SK-N-SH (cell line): Measurements from ENCODE around the gene ELFN2. TPM values are rescaled to one million over a fixed set of nuclear protein-coding genes. Genes with fewer than 3 reads are reported as not detected.
A peak's percentile ranks its signal among the peaks of the same experiment; 100 is the strongest.

Experiments
- CTCF ChIA-PET: fragments of 300-600, 350-600 bp; formaldehyde crosslinking; extraction: SDS; loops from one replicate; lab custom pipeline; 2021; lab: Yijun Ruan, JAX
- POLR2A ChIA-PET: fragments of 350-600 bp; sonication (Branson Sonifier 250); formaldehyde crosslinking; extraction: SDS; loops from one replicate; lab custom pipeline; 2020; ENCODE audit warnings: antibody characterized with exemption, inconsistent platforms; lab: Yijun Ruan, JAX
- DNase-seq: peaks from one replicate; pipeline ENCODE4 v3.0.0; 2012
- H2AFZ ChIP-seq: fragments of 200-600 bp; sonication (generic); 2 replicates; pipeline ENCODE4 v1.8.1; 2016; ENCODE audit warnings: antibody characterized with exemption, mild to moderate bottlenecking, low read depth
- H3F3A ChIP-seq: fragments of 200-600 bp; sonication (generic); replicated peaks from 2 replicates; pipeline ENCODE3; 2016; ENCODE audit warnings: antibody characterized with exemption, mild to moderate bottlenecking; ENCODE audit not compliant: insufficient read depth
- H3K27ac ChIP-seq, 2 experiments: fragments of 200-500 bp in 1 of 2; fragments of 200-600 bp in 1 of 2; sonication (Bioruptor generic) in 1 of 2; sonication (generic), shearing (Covaris generic) in 1 of 2; 2 replicates each; pipeline versions ENCODE4 v1.5.1 to v1.6.1; 2014 to 2016; ENCODE audit warnings: low read depth in 2 of 2, inconsistent platforms in 1 of 2, low read length in 1 of 2, mild to moderate bottlenecking in 1 of 2, mixed read lengths in 1 of 2
- H3K27me3 ChIP-seq: fragments of 200-600 bp; sonication (generic), shearing (Covaris generic); 2 replicates; pipeline ENCODE4 v1.6.1; 2016; ENCODE audit warnings: mixed run types; ENCODE audit not compliant: insufficient read depth
- H3K36me3 ChIP-seq, 2 experiments: fragments of 200-500 bp in 1 of 2; fragments of 200-600 bp in 1 of 2; sonication (Bioruptor generic) in 1 of 2; sonication (generic) in 1 of 2; replicated peaks in 1 of 2; 2 replicates each; pipeline versions ENCODE3 to v1.5.1; 2014 to 2016; ENCODE audit warnings: low read length in 1 of 2, mild to moderate bottlenecking in 1 of 2; ENCODE audit not compliant: insufficient read depth in 2 of 2, control insufficient read depth in 1 of 2
- H3K4me1 ChIP-seq, 2 experiments: fragments of 200-500 bp in 1 of 2; fragments of 200-600 bp in 1 of 2; sonication (Bioruptor generic) in 1 of 2; sonication (generic), shearing (Covaris generic) in 1 of 2; 2 replicates each; pipeline versions ENCODE4 v1.5.1 to v1.6.1; 2014 to 2016; ENCODE audit warnings: low read depth in 1 of 2, low read length in 1 of 2, mixed run types in 1 of 2; ENCODE audit not compliant: insufficient read depth in 2 of 2, control insufficient read depth in 1 of 2
- H3K4me2 ChIP-seq: fragments of 200-600 bp; sonication (generic), shearing (Covaris generic); 2 replicates; pipeline ENCODE4 v1.6.1; 2017; ENCODE audit warnings: mixed run types
- H3K4me3 ChIP-seq, 2 experiments: fragments of 200-500 bp in 1 of 2; fragments of 200-600 bp in 1 of 2; sonication (Bioruptor generic) in 1 of 2; sonication (generic), shearing (Covaris generic) in 1 of 2; 2 replicates each; pipeline versions ENCODE4 v1.5.1 to v1.8.1; 2014 to 2016; ENCODE audit warnings: low read depth in 2 of 2, inconsistent platforms in 1 of 2, low read length in 1 of 2, mild to moderate bottlenecking in 1 of 2, mixed read lengths in 1 of 2, moderate library complexity in 1 of 2
- H3K79me2 ChIP-seq: fragments of 200-600 bp; sonication (generic); 2 replicates; pipeline ENCODE4 v1.8.1; 2017; ENCODE audit warnings: mild to moderate bottlenecking; ENCODE audit not compliant: insufficient read depth
- H3K9ac ChIP-seq: fragments of 200-600 bp; sonication (generic); 2 replicates; pipeline ENCODE4 v1.6.1; 2017; ENCODE audit warnings: mixed run types
- H3K9me2 ChIP-seq: fragments of 200-600 bp; sonication (generic); 2 replicates; pipeline ENCODE4 v1.6.1; 2017; ENCODE audit warnings: mixed run types
- H3K9me3 ChIP-seq: fragments of 200-600 bp; sonication (generic); 2 replicates; pipeline ENCODE4 v1.6.1; 2017; ENCODE audit warnings: mixed run types, mild to moderate bottlenecking, moderate library complexity
- H4K20me1 ChIP-seq: fragments of 200-600 bp; sonication (generic); 2 replicates; pipeline ENCODE4 v1.6.1; 2017; ENCODE audit warnings: mild to moderate bottlenecking, mixed run types; ENCODE audit not compliant: insufficient read depth
- CTCF ChIP-seq: fragments of 200-600 bp; sonication (generic); IDR thresholded peaks from 2 replicates; pipeline ENCODE4 v1.6.1; 2017; ENCODE audit warnings: antibody characterized with exemption, mild to moderate bottlenecking, moderate library complexity
- EP300 ChIP-seq, 2 experiments: IDR thresholded peaks; 2 replicates each; pipeline versions ENCODE4 v1.4.0 to v1.6.1; 2012; ENCODE audit warnings: borderline replicate concordance in 1 of 2, low read depth in 1 of 2, low read length in 1 of 2
- EZH2phosphoT487 ChIP-seq: fragments of 200-600 bp; sonication (generic); IDR thresholded peaks from 2 replicates; pipeline ENCODE4 v1.6.1; 2017; ENCODE audit warnings: low read depth, mixed run types, mild to moderate bottlenecking, antibody characterized with exemption, moderate library complexity, borderline replicate concordance
- FOSL2 ChIP-seq: IDR thresholded peaks from 2 replicates; pipeline ENCODE4 v1.4.0; 2012; ENCODE audit warnings: low read depth, mild to moderate bottlenecking, moderate library complexity, borderline replicate concordance
- GATA2 ChIP-seq: sonication (generic); formaldehyde crosslinking; IDR thresholded peaks from 2 replicates; pipeline ENCODE4 v1.5.0; 2020; ENCODE audit warnings: mild to moderate bottlenecking, missing genetic modification reagents
- MEF2A ChIP-seq: IDR thresholded peaks from 2 replicates; pipeline ENCODE4 v1.4.0; 2012; ENCODE audit warnings: low read depth, borderline replicate concordance
- MXI1 ChIP-seq: IDR thresholded peaks from 2 replicates; pipeline ENCODE4 v1.6.1; 2012; ENCODE audit warnings: mild to moderate bottlenecking, low read depth, low read length, improper control_type of control experiment
- NFIC ChIP-seq: IDR thresholded peaks from 2 replicates; pipeline ENCODE4 v1.4.0; 2012; ENCODE audit warnings: borderline replicate concordance
- NRF1 ChIP-seq: IDR thresholded peaks from 2 replicates; pipeline ENCODE4 v1.6.1; 2012; ENCODE audit warnings: low read depth, mild to moderate bottlenecking, low read length
- POLR2AphosphoS5 ChIP-seq: IDR thresholded peaks from 2 replicates; pipeline ENCODE4 v1.6.1; 2012; ENCODE audit warnings: low read depth, low read length
- RCOR1 ChIP-seq: fragments of 150-350 bp; IDR thresholded peaks from 2 replicates; pipeline ENCODE4 v1.6.1; 2017; ENCODE audit warnings: antibody characterized with exemption, low read length
- RXRA ChIP-seq: IDR thresholded peaks from 2 replicates; pipeline ENCODE4 v1.4.0; 2012; ENCODE audit warnings: low read depth, mild to moderate bottlenecking, borderline replicate concordance
- SIN3A ChIP-seq: IDR thresholded peaks from 2 replicates; pipeline ENCODE4 v1.6.1; 2012; ENCODE audit warnings: low read depth, mild to moderate bottlenecking, low read length, moderate library complexity, borderline replicate concordance
- SMC3 ChIP-seq: IDR thresholded peaks from 2 replicates; pipeline ENCODE4 v1.6.1; 2012; ENCODE audit warnings: low read depth, low read length, improper control_type of control experiment
- TEAD4 ChIP-seq: IDR thresholded peaks from 2 replicates; pipeline ENCODE4 v1.4.0; 2012; ENCODE audit warnings: mild to moderate bottlenecking, borderline replicate concordance; ENCODE audit not compliant: insufficient read depth
- WGBS: methylation state at CpG from one replicate; pipeline ENCODE4 v1.1.6; 2017; ENCODE audit warnings: low lambda C conversion rate; 5-methylcytosine and 5-hydroxymethylcytosine counted together
- polyA plus RNA-seq, 3 experiments: library from polyadenylated mRNA; depleted of rRNA; stranded (reverse); fragments of >200 nt; gene quantifications; 2 replicates each; pipeline ENCODE4 v1.2.3, GENCODE V29; 2012
- TF ChIP-seq, protein P1 (sequence below): IDR thresholded peaks from 2 replicates; pipeline ENCODE4 v1.4.0; 2012; ENCODE audit warnings: low read depth, borderline replicate concordance
- TF ChIP-seq, protein P2 (sequence below): fragments of 150-350 bp; IDR thresholded peaks from 2 replicates; pipeline ENCODE4 v1.6.1; 2016; ENCODE audit warnings: mild to moderate bottlenecking, low read depth, low read length
- TF ChIP-seq, protein P3 (sequence below): IDR thresholded peaks from 2 replicates; pipeline ENCODE4 v1.4.0; 2012; ENCODE audit warnings: low read depth, borderline replicate concordance

Gene ELFN2
- polyA plus RNA-seq, 1 of the 3 experiments (the other 2 are of a cell fraction), result 2.8 TPM

DNA sequence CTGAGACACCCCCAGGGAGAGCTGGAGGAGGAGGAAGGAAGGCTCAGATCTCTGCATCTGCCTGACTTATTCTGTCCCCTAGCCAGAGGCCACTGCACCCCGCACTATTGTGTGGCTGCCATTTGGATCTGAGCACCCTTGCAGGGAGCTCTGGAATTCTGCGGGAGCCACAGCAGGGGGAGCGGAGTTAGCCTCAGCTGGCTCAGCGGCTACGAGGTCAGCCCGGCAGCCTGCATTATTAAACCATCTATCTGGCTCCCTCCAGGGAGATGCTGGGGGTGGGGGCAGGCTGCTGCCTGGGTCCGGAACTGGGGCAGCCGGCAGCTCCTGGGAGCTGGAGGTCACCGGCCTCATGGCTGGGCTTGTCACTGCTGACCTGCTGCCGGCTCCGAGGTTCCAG, 6.5 kb upstream of the ELFN2 start:
- Histone ChIP-seq H3K79me2 (no peaks in the 10 kb centered on the region), H3K4me2 (no peak overlapping the region), H3K9me2 (no peaks in the 10 kb centered on the region), H3K27me3 (no peaks in the 10 kb centered on the region; the same call in 1 of the 2 replicates), H3K4me1 (no peaks in the 10 kb centered on the region; a peak in 1 of 4 replicates), H3F3A (peaks cover 21% of the 10 kb centered on the region), H4K20me1 (no peaks in the 10 kb centered on the region), H2AFZ (no peak overlapping the region), H3K9me3 (peaks cover 5% of the 10 kb centered on the region; the same call in 1 of the 2 replicates)
- CTCF ChIA-PET, result interaction anchor here (0.9 to 10.0 kb wide), 9 partner anchors 9 to 129 kb away, joined by 3 to 287 read pairs (median 3); no protein-coding TSS in a partner anchor
- POLR2A ChIA-PET, result no interaction called here
- 76% methylated on average over 8 of the region's 11 CpGs for WGBS
- no peak for TF ChIP-seq NRF1
- TF ChIP-seq EZH2phosphoT487, result no peak
- TF ChIP-seq NFIC, result no peak
- no peak for TF ChIP-seq GATA2 (CRISPR knock-in tag)
- TF ChIP-seq, all 33 proteins: peak for 0
- Histone ChIP-seq H3K27ac (no peak overlapping the region), H3K9ac (no peak overlapping the region), H3K4me3 (no peak overlapping the region), H3K36me3 (no peaks in the 10 kb centered on the region)
- DNase-seq, result no peak

GRCh38 chr22:37432708-37433054, 5.4 kb upstream of the ELFN2 start:
- Histone ChIP-seq H3K27ac (peak overlapping the region; percentile 65 to 86; a peak in 3 of 4 replicates), H3K27me3 (no peaks in the 10 kb centered on the region; the same call in 1 of the 2 replicates), H4K20me1 (no peaks in the 10 kb centered on the region), H3K9ac (no peak overlapping the region), H2AFZ (no peak overlapping the region), H3K9me2 (no peaks in the 10 kb centered on the region), H3K4me2 (no peak overlapping the region), H3K36me3 (no peaks in the 10 kb centered on the region), H3F3A (peaks cover 26% of the 10 kb centered on the region), H3K4me1 (no peaks in the 10 kb centered on the region; a peak in 1 of 4 replicates), H3K4me3 (no peak overlapping the region), H3K79me2 (no peaks in the 10 kb centered on the region), H3K9me3 (peaks cover 5% of the 10 kb centered on the region; the same call in 1 of the 2 replicates)
- WGBS, result 73% methylated on average over 3 of the region's 3 CpGs
- ChIA-PET CTCF (interaction anchor here (1.0 to 10.0 kb wide), 5 partner anchors 30 to 130 kb away, joined by 3 to 287 read pairs (median 3); no protein-coding TSS in a partner anchor), POLR2A (no interaction called here)
- DNase-seq, result no peak
- no peak for TF ChIP-seq RXRA
- TF ChIP-seq, protein P1, sequence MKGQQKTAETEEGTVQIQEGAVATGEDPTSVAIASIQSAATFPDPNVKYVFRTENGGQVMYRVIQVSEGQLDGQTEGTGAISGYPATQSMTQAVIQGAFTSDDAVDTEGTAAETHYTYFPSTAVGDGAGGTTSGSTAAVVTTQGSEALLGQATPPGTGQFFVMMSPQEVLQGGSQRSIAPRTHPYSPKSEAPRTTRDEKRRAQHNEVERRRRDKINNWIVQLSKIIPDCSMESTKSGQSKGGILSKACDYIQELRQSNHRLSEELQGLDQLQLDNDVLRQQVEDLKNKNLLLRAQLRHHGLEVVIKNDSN, result no peak
- no peak for TF ChIP-seq SMC3
- TF ChIP-seq POLR2AphosphoS5, result no peak
- no peak for TF ChIP-seq FOSL2
- no peak for TF ChIP-seq RCOR1
- TF ChIP-seq TEAD4, result no peak
- TF ChIP-seq, protein P2, sequence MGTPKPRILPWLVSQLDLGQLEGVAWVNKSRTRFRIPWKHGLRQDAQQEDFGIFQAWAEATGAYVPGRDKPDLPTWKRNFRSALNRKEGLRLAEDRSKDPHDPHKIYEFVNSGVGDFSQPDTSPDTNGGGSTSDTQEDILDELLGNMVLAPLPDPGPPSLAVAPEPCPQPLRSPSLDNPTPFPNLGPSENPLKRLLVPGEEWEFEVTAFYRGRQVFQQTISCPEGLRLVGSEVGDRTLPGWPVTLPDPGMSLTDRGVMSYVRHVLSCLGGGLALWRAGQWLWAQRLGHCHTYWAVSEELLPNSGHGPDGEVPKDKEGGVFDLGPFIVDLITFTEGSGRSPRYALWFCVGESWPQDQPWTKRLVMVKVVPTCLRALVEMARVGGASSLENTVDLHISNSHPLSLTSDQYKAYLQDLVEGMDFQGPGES, result no peak
- no peak for TF ChIP-seq GATA2 (CRISPR knock-in tag)
- TF ChIP-seq MXI1, result no peak
- no peak for TF ChIP-seq CTCF
- TF ChIP-seq SIN3A, result no peak
- no peak for TF ChIP-seq MEF2A
- TF ChIP-seq, protein P3, sequence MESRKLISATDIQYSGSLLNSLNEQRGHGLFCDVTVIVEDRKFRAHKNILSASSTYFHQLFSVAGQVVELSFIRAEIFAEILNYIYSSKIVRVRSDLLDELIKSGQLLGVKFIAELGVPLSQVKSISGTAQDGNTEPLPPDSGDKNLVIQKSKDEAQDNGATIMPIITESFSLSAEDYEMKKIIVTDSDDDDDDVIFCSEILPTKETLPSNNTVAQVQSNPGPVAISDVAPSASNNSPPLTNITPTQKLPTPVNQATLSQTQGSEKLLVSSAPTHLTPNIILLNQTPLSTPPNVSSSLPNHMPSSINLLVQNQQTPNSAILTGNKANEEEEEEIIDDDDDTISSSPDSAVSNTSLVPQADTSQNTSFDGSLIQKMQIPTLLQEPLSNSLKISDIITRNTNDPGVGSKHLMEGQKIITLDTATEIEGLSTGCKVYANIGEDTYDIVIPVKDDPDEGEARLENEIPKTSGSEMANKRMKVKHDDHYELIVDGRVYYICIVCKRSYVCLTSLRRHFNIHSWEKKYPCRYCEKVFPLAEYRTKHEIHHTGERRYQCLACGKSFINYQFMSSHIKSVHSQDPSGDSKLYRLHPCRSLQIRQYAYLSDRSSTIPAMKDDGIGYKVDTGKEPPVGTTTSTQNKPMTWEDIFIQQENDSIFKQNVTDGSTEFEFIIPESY, result no peak
- no peak for TF ChIP-seq NFIC
- TF ChIP-seq EP300 (IDR thresholded peaks at IDR 0.05; ENCODE audit: borderline replicate concordance in 1 of 2, low read depth in 1 of 2, low read length in 1 of 2), result no peak
